Measurements from ENCODE around the gene OR7C2.

Gene OR7C2

DNA sequence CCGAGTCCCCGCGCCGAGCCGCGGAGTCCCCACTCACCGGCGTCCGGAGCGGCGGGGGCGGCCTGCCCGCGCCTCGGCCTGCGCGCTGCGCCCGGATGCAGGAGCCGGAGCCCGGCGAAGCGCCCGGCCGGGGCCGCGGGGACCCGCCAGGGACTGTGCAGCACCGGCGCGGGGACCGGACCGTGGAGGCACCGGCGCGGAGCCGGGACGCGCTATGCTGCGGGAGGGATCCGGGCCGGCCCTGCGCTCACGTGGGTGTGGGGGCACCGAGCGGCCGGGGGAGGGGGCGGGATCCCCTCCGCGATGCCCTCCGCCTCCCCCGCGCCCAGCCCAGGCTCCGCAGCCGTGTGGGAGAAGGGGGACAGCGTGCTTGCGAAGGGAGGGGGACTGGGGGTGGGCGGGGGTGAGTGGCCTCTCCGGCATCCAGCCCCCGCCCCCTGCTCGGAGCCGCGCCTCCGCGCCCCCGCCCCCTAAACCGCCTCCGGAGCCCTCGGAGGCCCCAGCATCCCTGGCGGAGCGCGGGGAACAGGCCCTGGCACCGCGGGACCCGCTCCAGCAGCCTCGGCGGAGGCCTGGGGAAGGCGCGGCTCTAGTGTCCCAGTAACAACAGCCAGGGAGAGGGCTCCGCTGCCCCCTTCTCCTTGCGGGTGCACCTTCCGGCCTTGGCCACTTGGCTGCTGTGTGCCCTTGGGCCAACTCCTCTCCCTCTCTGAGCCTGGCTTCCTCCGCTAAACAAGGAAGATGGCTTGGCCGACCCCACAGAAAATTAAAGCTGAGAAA, 38.4 kb downstream of the OR7C2 start, which contains the start of gene SLC1A6:
SLC1A6 (minus strand) TSS at position 389 of the 780 bp plus-strand sequence. CDS start 6,954 bp downstream, outside the sequence.
- no peak for DNase-seq

DNA sequence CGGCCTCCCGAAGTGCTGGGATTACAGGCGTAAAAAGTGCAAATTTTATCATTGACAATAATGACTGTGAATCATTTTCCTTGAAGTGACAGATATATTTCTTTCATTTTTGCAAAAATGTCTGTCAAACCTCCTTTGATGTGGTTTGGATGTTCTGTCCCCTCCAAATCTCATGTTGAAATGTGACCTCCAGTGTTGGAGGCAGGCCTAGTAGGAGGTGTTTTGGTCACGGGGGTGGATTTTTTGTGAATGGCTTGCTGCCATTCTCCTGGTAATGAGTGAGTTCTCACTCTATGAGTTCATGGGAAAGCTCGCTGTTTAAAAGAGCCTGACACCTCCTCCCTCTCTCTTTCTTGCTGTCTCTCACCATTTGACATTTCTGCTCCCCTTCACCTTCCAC, 43.8 kb downstream of the OR7C2 start:
- no peak for DNase-seq

Data from activated CD4-positive, CD25-positive, alpha-beta regulatory T cell (primary cell).